Suprapubic skin (tissue), 4 donors: ENCODE data around the gene HYAL3. TPM values are rescaled to one million over a fixed set of nuclear protein-coding genes. Genes with fewer than 3 reads are reported as not detected.

Source experiments
- DNase-seq, 2 donors: peaks; one replicate each; pipeline ENCODE4 v3.0.0-alpha.2; 2019; ENCODE audit warnings: low spot score in 2 of 2
- H3K27ac ChIP-seq: fragments of 200-600 bp; sonication (generic); one replicate; pipeline ENCODE4 v1.5.1; 2019
- H3K27me3 ChIP-seq: fragments of 200-600 bp; sonication (generic); one replicate; pipeline ENCODE4 v1.5.1; 2019
- H3K36me3 ChIP-seq: fragments of 200-600 bp; sonication (generic); one replicate; pipeline ENCODE4 v1.5.1; 2019
- H3K4me1 ChIP-seq: fragments of 200-600 bp; sonication (generic); one replicate; pipeline ENCODE4 v1.5.1; 2019
- H3K4me3 ChIP-seq: fragments of 200-600 bp; sonication (generic); one replicate; pipeline ENCODE4 v1.5.1; 2019; ENCODE audit warnings: mild to moderate bottlenecking
- H3K9me3 ChIP-seq: fragments of 200-600 bp; sonication (generic); one replicate; pipeline ENCODE4 v1.5.1; 2019
- CTCF ChIP-seq, 2 donors: fragments of 200-600 bp in 1 of 2; fragments of 450-650 bp in 1 of 2; sonication (generic) in 1 of 2; IDR thresholded peaks; one replicate each; pipeline ENCODE4 v1.5.1; 2016 to 2019; ENCODE audit warnings: antibody characterized with exemption in 2 of 2, mild to moderate bottlenecking in 1 of 2, moderate library complexity in 1 of 2
- EP300 ChIP-seq: sonication (generic); formaldehyde crosslinking; IDR thresholded peaks from one replicate; pipeline ENCODE4 v1.6.1; 2017; ENCODE audit warnings: antibody characterized with exemption
- POLR2A ChIP-seq, 2 donors: fragments of 450-650 bp; IDR thresholded peaks; one replicate each; pipeline ENCODE4 v1.6.1; 2017; ENCODE audit warnings: antibody characterized with exemption in 2 of 2, mild to moderate bottlenecking in 2 of 2, moderate library complexity in 2 of 2
- POLR2AphosphoS5 ChIP-seq, 3 donors: sonication (generic); formaldehyde crosslinking; IDR thresholded peaks; one replicate each; pipeline ENCODE4 v1.6.1; 2017; ENCODE audit warnings: antibody characterized with exemption in 3 of 3
- WGBS: methylation state at CpG from one replicate; pipeline ENCODE4 v1.1.5; 2018; 5-methylcytosine and 5-hydroxymethylcytosine counted together
- total RNA-seq, 4 donors: library from RNA; depleted of rRNA; stranded (reverse); fragments of >200 nt; gene quantifications; one replicate each; pipeline ENCODE4 v1.1.0, GENCODE V29; 2016

HYAL3 gene
- total RNA-seq, 4 donors from 2014 or later = 2.5 to 7.8 (median 6.1) TPM

GRCh38 chr3:50275996-50276761 is 23.0 kb downstream of the HYAL3 start:
- DNase-seq = no peak
- no peak overlapping the region for H3K4me3 ChIP-seq
- H3K27me3 ChIP-seq = peaks cover 23% of the 10 kb centered on the region
- peaks cover 36% of the 10 kb centered on the region for H3K4me1 ChIP-seq
- no peak for TF ChIP-seq CTCF (IDR thresholded peaks at IDR 0.05)
- TF ChIP-seq POLR2AphosphoS5 (IDR thresholded peaks at IDR 0.05) = no peak
- TF ChIP-seq POLR2A (IDR thresholded peaks at IDR 0.05) = no peak
- no peak for TF ChIP-seq EP300
- no peak overlapping the region for H3K27ac ChIP-seq
- no peaks in the 10 kb centered on the region for H3K9me3 ChIP-seq
- no peaks in the 10 kb centered on the region for H3K36me3 ChIP-seq
- WGBS = 70% methylated on average over 41 of the region's 79 CpGs

- Histone ChIP-seq H3K27me3 (peaks cover 23% of the 10 kb centered on the region), H3K27ac (no peak overlapping the region), H3K4me3 (no peak overlapping the region), H3K36me3 (no peaks in the 10 kb centered on the region), H3K9me3 (no peaks in the 10 kb centered on the region), H3K4me1 (peaks cover 43% of the 10 kb centered on the region)
- DNase-seq = no peak
- TF ChIP-seq POLR2A (IDR thresholded peaks at IDR 0.05) = no peak
- no peak for TF ChIP-seq CTCF (IDR thresholded peaks at IDR 0.05)
- TF ChIP-seq EP300 = no peak
- no peak for TF ChIP-seq POLR2AphosphoS5 (IDR thresholded peaks at IDR 0.05)
- 30% methylated on average over 34 of the region's 65 CpGs for WGBS
Observed at GRCh38 chr3:50275141-50275995, 23.8 kb downstream of the HYAL3 start.

- peaks cover 51% of the 10 kb centered on the region for H3K4me1 ChIP-seq
- no peak overlapping the region for H3K4me3 ChIP-seq
- TF ChIP-seq CTCF (IDR thresholded peaks at IDR 0.05) = peak; percentile 43 to 78
- no peak for TF ChIP-seq POLR2AphosphoS5 (IDR thresholded peaks at IDR 0.05)
- TF ChIP-seq POLR2A (IDR thresholded peaks at IDR 0.05) = no peak
- 42% methylated on average over 17 of the region's 26 CpGs for WGBS
- DNase-seq = peak; percentile 88 to 90
- H3K36me3 ChIP-seq = no peaks in the 10 kb centered on the region
- H3K27ac ChIP-seq = no peak overlapping the region
- H3K9me3 ChIP-seq = no peaks in the 10 kb centered on the region
- H3K27me3 ChIP-seq = peaks cover 23% of the 10 kb centered on the region
Observed at GRCh38 chr3:50274371-50275104, 24.7 kb downstream of the HYAL3 start.

- H3K4me1 ChIP-seq = peaks cover 59% of the 10 kb centered on the region
Observed at GRCh38 chr3:50273689-50274065, 25.5 kb downstream of the HYAL3 start.

More at GRCh38 chr3:50273689-50274065, 25.5 kb downstream of the HYAL3 start:
- Histone ChIP-seq H3K27ac (no peak overlapping the region), H3K36me3 (no peaks in the 10 kb centered on the region), H3K4me3 (peak overlapping the region; percentile 32), H3K9me3 (no peaks in the 10 kb centered on the region), H3K27me3 (peaks cover 23% of the 10 kb centered on the region)
- no peak for DNase-seq
- WGBS = 67% methylated on average over 11 of the region's 31 CpGs
- TF ChIP-seq POLR2AphosphoS5 (IDR thresholded peaks at IDR 0.05) (no peak), EP300 (no peak), POLR2A (IDR thresholded peaks at IDR 0.05) (no peak), CTCF (IDR thresholded peaks at IDR 0.05) (no peak)
